ENCODE measurements around the gene PCDHGB5.

DNA sequence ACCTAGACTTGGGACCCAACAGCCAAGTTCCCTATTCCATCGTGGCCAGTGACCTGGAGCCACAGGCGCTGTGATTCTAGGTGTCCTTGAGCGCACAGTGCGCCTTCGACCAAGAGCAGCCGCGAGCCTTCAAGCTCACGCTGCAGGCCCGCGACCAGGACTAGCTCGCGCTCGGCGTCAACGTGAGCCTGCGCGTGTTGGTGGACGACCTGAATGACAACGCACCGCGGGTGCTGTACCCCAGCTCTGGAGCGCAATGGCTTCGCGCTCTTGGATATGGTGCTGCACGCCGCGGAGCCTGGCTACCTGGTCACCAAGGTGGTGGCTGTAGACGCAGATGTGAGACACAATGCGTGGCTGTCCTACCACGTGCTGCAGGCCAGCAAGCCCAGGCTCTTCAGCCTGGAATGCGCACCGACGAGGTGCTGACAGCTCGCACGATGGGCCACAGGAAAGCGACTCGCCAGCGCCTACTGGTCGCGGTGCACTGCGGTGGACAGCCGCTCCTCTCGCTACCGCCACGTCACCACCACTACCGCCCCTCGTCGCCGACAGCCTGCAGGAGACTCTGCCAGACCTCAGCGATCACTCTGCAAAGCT is 43.9 kb downstream of the PCDHGB5 start:
- TF ChIP-seq CREB1 (IDR thresholded peaks at IDR 0.05; ENCODE audit: low read depth) (no peak), YY1 (IDR thresholded peaks at IDR 0.05; ENCODE audit: low read depth) (no peak), TAF1 (IDR thresholded peaks at IDR 0.05; ENCODE audit: low read depth) (no peak), CEBPB (IDR thresholded peaks at IDR 0.05) (no peak), RAD21 (IDR thresholded peaks at IDR 0.05; ENCODE audit: low read depth) (no peak), FOXM1 (IDR thresholded peaks at IDR 0.05; ENCODE audit: borderline replicate concordance, low read depth) (no peak)
- TF ChIP-seq, protein P1, sequence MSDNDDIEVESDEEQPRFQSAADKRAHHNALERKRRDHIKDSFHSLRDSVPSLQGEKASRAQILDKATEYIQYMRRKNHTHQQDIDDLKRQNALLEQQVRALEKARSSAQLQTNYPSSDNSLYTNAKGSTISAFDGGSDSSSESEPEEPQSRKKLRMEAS (IDR thresholded peaks at IDR 0.05): no peak
- TF ChIP-seq, protein P2, sequence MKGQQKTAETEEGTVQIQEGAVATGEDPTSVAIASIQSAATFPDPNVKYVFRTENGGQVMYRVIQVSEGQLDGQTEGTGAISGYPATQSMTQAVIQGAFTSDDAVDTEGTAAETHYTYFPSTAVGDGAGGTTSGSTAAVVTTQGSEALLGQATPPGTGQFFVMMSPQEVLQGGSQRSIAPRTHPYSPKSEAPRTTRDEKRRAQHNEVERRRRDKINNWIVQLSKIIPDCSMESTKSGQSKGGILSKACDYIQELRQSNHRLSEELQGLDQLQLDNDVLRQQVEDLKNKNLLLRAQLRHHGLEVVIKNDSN (IDR thresholded peaks at IDR 0.05): no peak
- TF ChIP-seq, protein P3, sequence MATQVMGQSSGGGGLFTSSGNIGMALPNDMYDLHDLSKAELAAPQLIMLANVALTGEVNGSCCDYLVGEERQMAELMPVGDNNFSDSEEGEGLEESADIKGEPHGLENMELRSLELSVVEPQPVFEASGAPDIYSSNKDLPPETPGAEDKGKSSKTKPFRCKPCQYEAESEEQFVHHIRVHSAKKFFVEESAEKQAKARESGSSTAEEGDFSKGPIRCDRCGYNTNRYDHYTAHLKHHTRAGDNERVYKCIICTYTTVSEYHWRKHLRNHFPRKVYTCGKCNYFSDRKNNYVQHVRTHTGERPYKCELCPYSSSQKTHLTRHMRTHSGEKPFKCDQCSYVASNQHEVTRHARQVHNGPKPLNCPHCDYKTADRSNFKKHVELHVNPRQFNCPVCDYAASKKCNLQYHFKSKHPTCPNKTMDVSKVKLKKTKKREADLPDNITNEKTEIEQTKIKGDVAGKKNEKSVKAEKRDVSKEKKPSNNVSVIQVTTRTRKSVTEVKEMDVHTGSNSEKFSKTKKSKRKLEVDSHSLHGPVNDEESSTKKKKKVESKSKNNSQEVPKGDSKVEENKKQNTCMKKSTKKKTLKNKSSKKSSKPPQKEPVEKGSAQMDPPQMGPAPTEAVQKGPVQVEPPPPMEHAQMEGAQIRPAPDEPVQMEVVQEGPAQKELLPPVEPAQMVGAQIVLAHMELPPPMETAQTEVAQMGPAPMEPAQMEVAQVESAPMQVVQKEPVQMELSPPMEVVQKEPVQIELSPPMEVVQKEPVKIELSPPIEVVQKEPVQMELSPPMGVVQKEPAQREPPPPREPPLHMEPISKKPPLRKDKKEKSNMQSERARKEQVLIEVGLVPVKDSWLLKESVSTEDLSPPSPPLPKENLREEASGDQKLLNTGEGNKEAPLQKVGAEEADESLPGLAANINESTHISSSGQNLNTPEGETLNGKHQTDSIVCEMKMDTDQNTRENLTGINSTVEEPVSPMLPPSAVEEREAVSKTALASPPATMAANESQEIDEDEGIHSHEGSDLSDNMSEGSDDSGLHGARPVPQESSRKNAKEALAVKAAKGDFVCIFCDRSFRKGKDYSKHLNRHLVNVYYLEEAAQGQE (IDR thresholded peaks at IDR 0.05; ENCODE audit: low read depth): no peak

Measured in Ishikawa (cell line).